ENCODE results near the gene SEC22A.
A peak's percentile ranks its signal among the peaks of the same experiment; 100 is the strongest.

The SEC22A gene

GRCh38 chr3:123161167-123161566 is 40.6 kb upstream of the SEC22A start:
- no peak overlapping the region for H3K4me3 ChIP-seq (replicated peaks; ENCODE audit: low read depth, low read length)
- no peak for DNase-seq (ENCODE audit: extremely low read depth, low read depth)
- TF ChIP-seq CTCF (IDR thresholded peaks at IDR 0.05; ENCODE audit: low read depth, low read length, missing control alignments): peak; percentile 21

- no peak overlapping the region for H3K4me3 ChIP-seq (replicated peaks; ENCODE audit: low read depth, low read length)
- DNase-seq (ENCODE audit: extremely low read depth, low read depth): no peak
- no peak for TF ChIP-seq CTCF (IDR thresholded peaks at IDR 0.05; ENCODE audit: low read depth, low read length, missing control alignments)
Measured at GRCh38 chr3:123163141-123163540, 38.6 kb upstream of the SEC22A start.

- no peak overlapping the region for H3K4me3 ChIP-seq (replicated peaks; ENCODE audit: low read depth, low read length)
- no peak for TF ChIP-seq CTCF (IDR thresholded peaks at IDR 0.05; ENCODE audit: low read depth, low read length, missing control alignments)
- no peak for DNase-seq (ENCODE audit: extremely low read depth, low read depth)
Measured at GRCh38 chr3:123165163-123165562, 36.6 kb upstream of the SEC22A start.

- H3K4me3 ChIP-seq (replicated peaks; ENCODE audit: low read depth, low read length): no peak overlapping the region
- TF ChIP-seq CTCF (IDR thresholded peaks at IDR 0.05; ENCODE audit: low read depth, low read length, missing control alignments): no peak
- DNase-seq (ENCODE audit: extremely low read depth, low read depth): no peak
Measured at GRCh38 chr3:123167686-123168085, 34.1 kb upstream of the SEC22A start.

GRCh38 chr3:123168122-123168521 is 33.6 kb upstream of the SEC22A start:
- TF ChIP-seq CTCF (IDR thresholded peaks at IDR 0.05; ENCODE audit: low read depth, low read length, missing control alignments): no peak
- DNase-seq (ENCODE audit: extremely low read depth, low read depth): no peak
- no peak overlapping the region for H3K4me3 ChIP-seq (replicated peaks; ENCODE audit: low read depth, low read length)

- H3K4me3 ChIP-seq (replicated peaks; ENCODE audit: low read depth, low read length): no peak overlapping the region
- TF ChIP-seq CTCF (IDR thresholded peaks at IDR 0.05; ENCODE audit: low read depth, low read length, missing control alignments): no peak
- no peak for DNase-seq (ENCODE audit: extremely low read depth, low read depth)
Measured at GRCh38 chr3:123168605-123169004, 33.1 kb upstream of the SEC22A start.

GRCh38 chr3:123169492-123169929 is 32.2 kb upstream of the SEC22A start:
- DNase-seq (ENCODE audit: extremely low read depth, low read depth): no peak
- no peak overlapping the region for H3K4me3 ChIP-seq (replicated peaks; ENCODE audit: low read depth, low read length)
- TF ChIP-seq CTCF (IDR thresholded peaks at IDR 0.05; ENCODE audit: low read depth, low read length, missing control alignments): no peak
